Stimulated activated CD8-positive, alpha-beta memory T cell treated with anti-CD3 and anti-CD28 coated beads, Interleukin-2, amount 100 ng/mL, for 1 hour (primary cell): ENCODE data around the gene C12orf42.

Experiments used
- DNase-seq, 2 donors: peaks; one replicate each; pipeline ENCODE4 v3.0.0-alpha.2; 2020; ENCODE audit warnings: low read depth in 2 of 2

Gene C12orf42

DNA sequence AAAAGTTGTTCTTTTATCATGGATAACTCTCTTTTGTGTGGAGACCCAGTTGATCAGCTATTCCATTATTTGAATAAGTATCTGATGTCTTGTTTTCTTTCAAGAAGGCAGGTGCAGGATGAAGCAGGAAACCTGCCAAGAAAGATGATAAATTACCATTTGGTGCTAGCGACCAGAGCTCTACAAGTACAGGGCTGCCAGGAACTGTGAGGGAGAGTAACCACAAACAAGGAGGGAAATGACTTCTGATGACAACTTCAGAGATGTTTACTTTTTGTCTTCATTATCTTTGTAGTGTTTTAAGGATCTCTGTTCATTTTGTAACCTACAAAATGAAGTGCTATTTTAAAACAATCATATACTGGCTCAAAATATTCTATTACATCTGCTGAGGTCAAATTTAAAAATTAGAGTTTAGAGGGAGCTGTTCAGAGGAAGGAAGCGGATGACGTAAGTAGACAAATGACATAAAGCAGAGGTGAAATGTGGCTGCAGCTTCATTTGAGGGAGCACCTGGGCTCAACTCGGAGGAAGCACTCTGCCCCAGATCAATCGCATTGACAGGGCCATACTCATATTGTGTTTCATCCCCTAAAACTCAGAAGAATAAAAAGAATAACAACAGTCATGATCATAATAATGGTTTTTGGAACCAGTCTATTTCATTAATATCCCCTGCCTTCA, 226.8 kb downstream of the C12orf42 start:
- no peak for DNase-seq

DNA sequence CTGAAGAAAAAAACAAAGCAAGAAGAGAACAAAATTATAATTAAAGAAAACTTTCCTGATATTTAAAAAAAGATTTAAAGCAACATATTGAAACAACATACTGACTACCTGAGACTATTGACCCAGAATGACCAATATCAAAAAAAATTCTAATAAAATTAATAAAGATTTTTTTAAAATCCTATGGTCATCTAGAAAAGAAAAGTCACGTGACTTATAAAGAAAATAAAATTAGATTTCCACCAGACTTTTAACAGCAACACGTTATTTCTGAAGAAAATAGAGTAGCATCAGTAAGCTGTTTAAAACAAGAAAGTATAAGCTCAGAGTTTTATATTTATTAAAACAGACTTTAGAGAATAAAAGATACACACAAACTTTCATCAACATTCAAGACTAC, 238.0 kb downstream of the C12orf42 start:
- no peak for DNase-seq
